HCT116 (cell line): ENCODE data around the gene ALOX5AP. TPM values are rescaled to one million over a fixed set of nuclear protein-coding genes. Genes with fewer than 3 reads are reported as not detected.

ENCODE experiments used
- ATAC-seq: fragments of 200-7000 bp; cut with Tn5 transposase; 2 replicates; pipeline ENCODE4 v1.9.1; 2020; ENCODE audit warnings: mild to moderate bottlenecking, moderate library complexity
- BruUV-seq: library from RNA; stranded (reverse); fragments of 400-500 nt; replicated peaks from 2 replicates; lab custom pipeline; 2021; lab: Mats Ljungman, UMichigan
- CTCF ChIA-PET: fragments of 300-600 bp; sonication (Branson Sonifier 250); formaldehyde crosslinking; loops from one replicate; lab custom pipeline; 2021; ENCODE audit warnings: antibody characterized with exemption; lab: Charles Lee
- POLR2A ChIA-PET: fragments of 300-600, 350-600 bp; sonication (Branson Sonifier 250); formaldehyde crosslinking; loops from one replicate; lab custom pipeline; 2021; ENCODE audit warnings: antibody characterized with exemption; lab: Charles Lee
- RAD21 ChIA-PET, 2 experiments: fragments of 300-600 bp; sonication (Branson Sonifier 250); formaldehyde crosslinking; loops; one replicate each; lab custom pipeline; 2023; ENCODE audit warnings: low total read pairs in 2 of 2; ENCODE audit not compliant: uncharacterized antibody in 2 of 2, unreplicated experiment in 2 of 2, low non-redundant PET in 1 of 2; lab: Charles Lee
- DNase-seq: peaks from one replicate; pipeline ENCODE4 v3.0.0-alpha.2; 2010; ENCODE audit warnings: low read depth, low spot score
- H2AFZ ChIP-seq: fragments of 200-600 bp; shearing (Covaris generic), sonication (generic); 2 replicates; pipeline ENCODE4 v1.6.1; 2017; ENCODE audit warnings: low read depth, mixed run types, mixed read lengths, antibody characterized with exemption, low read length; ENCODE audit not compliant: poor library complexity, severe bottlenecking
- H3K27ac ChIP-seq: 2 replicates; pipeline ENCODE4 v1.5.1; 2012; ENCODE audit warnings: low read depth, low read length
- H3K27me3 ChIP-seq: fragments of 200-600 bp; sonication (generic); 2 replicates; pipeline ENCODE4 v1.6.1; 2016; ENCODE audit warnings: mixed run types, low read length, mixed read lengths; ENCODE audit not compliant: insufficient read depth
- H3K36me3 ChIP-seq, 2 experiments: fragments of 200-500 bp in 1 of 2; fragments of 200-600 bp in 1 of 2; sonication (Bioruptor generic) in 1 of 2; sonication (generic) in 1 of 2; 2 replicates each; pipeline versions ENCODE4 v1.5.1 to v1.6.1; 2014 to 2016; ENCODE audit warnings: low read length in 2 of 2, inconsistent platforms in 1 of 2, mixed read lengths in 1 of 2, mixed run types in 1 of 2; ENCODE audit not compliant: insufficient read depth in 2 of 2, control insufficient read depth in 1 of 2
- H3K4me1 ChIP-seq, 2 experiments: fragments of 200-600 bp in 1 of 2; sonication (generic) in 1 of 2; 2 replicates each; pipeline versions ENCODE4 v1.5.1 to v1.6.1; 2012 to 2017; ENCODE audit warnings: low read length in 2 of 2, inconsistent platforms in 1 of 2, mild to moderate bottlenecking in 1 of 2, mixed read lengths in 1 of 2, mixed run types in 1 of 2, moderate library complexity in 1 of 2; ENCODE audit not compliant: insufficient read depth in 2 of 2, control insufficient read depth in 1 of 2
- H3K4me2 ChIP-seq: fragments of 200-600 bp; sonication (generic); 2 replicates; pipeline ENCODE4 v1.6.1; 2017; ENCODE audit warnings: mixed run types, low read length, mixed read lengths
- H3K4me3 ChIP-seq, 2 experiments: fragments of 200-600 bp in 1 of 2; sonication (generic) in 1 of 2; replicated peaks in 1 of 2; 2 replicates each; pipeline ENCODE4 v1.5.1; 2011 to 2016; ENCODE audit warnings: low read length in 2 of 2, control low read depth in 1 of 2, low read depth in 1 of 2, mild to moderate bottlenecking in 1 of 2, mixed read lengths in 1 of 2, mixed run types in 1 of 2
- H3K79me2 ChIP-seq: fragments of 200-600 bp; sonication (generic); 2 replicates; pipeline ENCODE4 v1.6.1; 2017; ENCODE audit warnings: mild to moderate bottlenecking, mixed run types, low read length, moderate library complexity, mixed read lengths; ENCODE audit not compliant: insufficient read depth
- H3K9ac ChIP-seq: fragments of 200-600 bp; sonication (generic); 2 replicates; pipeline ENCODE4 v1.6.1; 2016; ENCODE audit warnings: low read length, mixed read lengths
- H3K9me2 ChIP-seq: fragments of 200-600 bp; sonication (generic), shearing (Covaris generic); 2 replicates; pipeline ENCODE4 v1.6.1; 2017; ENCODE audit warnings: mixed run types, mild to moderate bottlenecking, moderate library complexity; ENCODE audit not compliant: insufficient read depth
- H3K9me3 ChIP-seq, 2 experiments: fragments of 200-500 bp in 1 of 2; fragments of 200-600 bp in 1 of 2; sonication (Bioruptor generic) in 1 of 2; sonication (generic) in 1 of 2; 2 replicates each; pipeline ENCODE4 v1.6.1; 2014 to 2017; ENCODE audit warnings: low read length in 2 of 2, mixed read lengths in 2 of 2, inconsistent platforms in 1 of 2, low read depth in 1 of 2, mild to moderate bottlenecking in 1 of 2, mixed run types in 1 of 2, moderate library complexity in 1 of 2; ENCODE audit not compliant: control insufficient read depth in 1 of 2, insufficient read depth in 1 of 2
- H4K20me1 ChIP-seq: fragments of 200-600 bp; sonication (generic), shearing (Covaris generic); 2 replicates; pipeline ENCODE4 v1.6.1; 2017; ENCODE audit warnings: mixed run types, mild to moderate bottlenecking, moderate library complexity; ENCODE audit not compliant: insufficient read depth
- CBX3 ChIP-seq: IDR thresholded peaks from 2 replicates; pipeline ENCODE4 v1.6.1; 2012; ENCODE audit warnings: low read depth
- EGR1 ChIP-seq: IDR thresholded peaks from 2 replicates; pipeline ENCODE4 v1.6.1; 2012; ENCODE audit warnings: low read depth
- ELF1 ChIP-seq: IDR thresholded peaks from 2 replicates; pipeline ENCODE4 v1.6.1; 2012; ENCODE audit warnings: low read depth, borderline replicate concordance
- EZH2phosphoT487 ChIP-seq: fragments of 200-600 bp; IDR thresholded peaks from 2 replicates; pipeline ENCODE4 v1.6.1; 2018; ENCODE audit warnings: antibody characterized with exemption, borderline replicate concordance
- FOSL1 ChIP-seq: IDR thresholded peaks from 2 replicates; pipeline ENCODE4 v1.6.1; 2012; ENCODE audit warnings: low read depth
- JUND ChIP-seq: IDR thresholded peaks from 2 replicates; pipeline ENCODE4 v1.6.1; 2012
- MAX ChIP-seq: IDR thresholded peaks from 2 replicates; pipeline ENCODE4 v1.6.1; 2012
- POLR2AphosphoS5 ChIP-seq: IDR thresholded peaks from 2 replicates; pipeline ENCODE4 v1.6.1; 2011; ENCODE audit warnings: mild to moderate bottlenecking, low read depth, low read length, moderate library complexity
- RAD21 ChIP-seq: IDR thresholded peaks from 2 replicates; pipeline ENCODE4 v1.6.1; 2012; ENCODE audit warnings: low read depth, mild to moderate bottlenecking
- SIN3A ChIP-seq: IDR thresholded peaks from 2 replicates; pipeline ENCODE4 v1.6.1; 2012; ENCODE audit warnings: low read depth
- SP1 ChIP-seq: IDR thresholded peaks from 2 replicates; pipeline ENCODE4 v1.6.1; 2012; ENCODE audit warnings: low read depth
- SRF ChIP-seq: IDR thresholded peaks from 2 replicates; pipeline ENCODE4 v1.6.1; 2012; ENCODE audit warnings: low read depth
- TCF7L2 ChIP-seq: IDR thresholded peaks from 2 replicates; pipeline ENCODE4 v1.7.0; 2011; ENCODE audit warnings: borderline replicate concordance, inconsistent platforms; ENCODE audit not compliant: insufficient read depth, insufficient read length; ENCODE audit errors: extremely low read depth
- YY1 ChIP-seq: IDR thresholded peaks from 2 replicates; pipeline ENCODE4 v1.6.1; 2011; ENCODE audit warnings: low read length, low read depth, moderate library complexity, mild to moderate bottlenecking; ENCODE audit not compliant: insufficient replicate concordance; ENCODE audit errors: extremely low read depth
- ZBTB33 ChIP-seq: IDR thresholded peaks from 2 replicates; pipeline ENCODE4 v1.6.1; 2011; ENCODE audit warnings: mild to moderate bottlenecking, low read length, moderate library complexity; ENCODE audit not compliant: insufficient replicate concordance; ENCODE audit errors: extremely low read depth
- ZFX ChIP-seq: fragments of 450-650 bp; IDR thresholded peaks from 2 replicates; pipeline ENCODE4 v1.6.1; 2017
- ZNF274 ChIP-seq: fragments of 200-500 bp; sonication (Bioruptor generic); IDR thresholded peaks from 2 replicates; pipeline ENCODE4 v1.6.1; 2014; ENCODE audit warnings: mild to moderate bottlenecking, low read depth, low read length, inconsistent platforms
- intact Hi-C: fragments of 100-400 bp; cut with micrococcal nuclease; formaldehyde crosslinking; loops from 2 replicates; pipeline ENCODE4 v1.10.0; 2022
- total RNA-seq: library from RNA; stranded (reverse); gene quantifications from one replicate; pipeline ENCODE4 v1.2.1, GENCODE V29; 2021; ENCODE audit not compliant: unreplicated experiment
- TF ChIP-seq, protein P1 (sequence below), 3 experiments: fragments of 200-600 bp in 1 of 3; sonication (generic) in 1 of 3; IDR thresholded peaks in 2 of 3; conservative IDR thresholded peaks in 1 of 3; 2 replicates each; pipeline ENCODE4 v1.5.1; 2012 to 2017; ENCODE audit warnings: low read depth in 2 of 3, low read length in 2 of 3, antibody characterized with exemption in 1 of 3, borderline replicate concordance in 1 of 3, control low read depth in 1 of 3, mild to moderate bottlenecking in 1 of 3, mixed read lengths in 1 of 3, mixed run types in 1 of 3, moderate library complexity in 1 of 3; ENCODE audit not compliant: insufficient read depth in 1 of 3
- TF ChIP-seq, protein P2 (sequence below): IDR thresholded peaks from 2 replicates; pipeline ENCODE4 v1.6.1; 2012; ENCODE audit warnings: low read depth
- TF ChIP-seq, protein P3 (sequence below): IDR thresholded peaks from 2 replicates; pipeline ENCODE4 v1.6.1; 2012

Gene ALOX5AP
- total RNA-seq, 1 experiment from 2014 or later = not detected

GRCh38 chr13:30787738-30788525 lies 52.6 kb downstream of the ALOX5AP start:
- H3K27ac ChIP-seq = no peak overlapping the region
- POLR2A ChIA-PET = no interaction called here
- no peaks in the 10 kb centered on the region for H3K9me3 ChIP-seq
- CTCF ChIA-PET = no interaction called here
- DNase-seq (no peak), ATAC-seq (no peak)
- no peak for TF ChIP-seq SRF
- TF ChIP-seq SIN3A = no peak
- TF ChIP-seq RAD21 = no peak
- no peak for TF ChIP-seq POLR2AphosphoS5
- TF ChIP-seq CBX3 = no peak
- TF ChIP-seq ZNF274 = no peak
- TF ChIP-seq, protein P1, sequence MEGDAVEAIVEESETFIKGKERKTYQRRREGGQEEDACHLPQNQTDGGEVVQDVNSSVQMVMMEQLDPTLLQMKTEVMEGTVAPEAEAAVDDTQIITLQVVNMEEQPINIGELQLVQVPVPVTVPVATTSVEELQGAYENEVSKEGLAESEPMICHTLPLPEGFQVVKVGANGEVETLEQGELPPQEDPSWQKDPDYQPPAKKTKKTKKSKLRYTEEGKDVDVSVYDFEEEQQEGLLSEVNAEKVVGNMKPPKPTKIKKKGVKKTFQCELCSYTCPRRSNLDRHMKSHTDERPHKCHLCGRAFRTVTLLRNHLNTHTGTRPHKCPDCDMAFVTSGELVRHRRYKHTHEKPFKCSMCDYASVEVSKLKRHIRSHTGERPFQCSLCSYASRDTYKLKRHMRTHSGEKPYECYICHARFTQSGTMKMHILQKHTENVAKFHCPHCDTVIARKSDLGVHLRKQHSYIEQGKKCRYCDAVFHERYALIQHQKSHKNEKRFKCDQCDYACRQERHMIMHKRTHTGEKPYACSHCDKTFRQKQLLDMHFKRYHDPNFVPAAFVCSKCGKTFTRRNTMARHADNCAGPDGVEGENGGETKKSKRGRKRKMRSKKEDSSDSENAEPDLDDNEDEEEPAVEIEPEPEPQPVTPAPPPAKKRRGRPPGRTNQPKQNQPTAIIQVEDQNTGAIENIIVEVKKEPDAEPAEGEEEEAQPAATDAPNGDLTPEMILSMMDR (IDR thresholded peaks at IDR 0.05 in 2 of 3, conservative IDR thresholded peaks at IDR 0.05 in 1 of 3; ENCODE audit: borderline replicate concordance in 1 of 3, insufficient read depth in 1 of 3, low read depth in 2 of 3, low read length in 2 of 3) = no peak
- no peak for TF ChIP-seq EZH2phosphoT487
- TF ChIP-seq ZBTB33 = no peak
- no peak for TF ChIP-seq TCF7L2
- no peak for TF ChIP-seq YY1
- TF ChIP-seq JUND = no peak
- TF ChIP-seq, protein P2, sequence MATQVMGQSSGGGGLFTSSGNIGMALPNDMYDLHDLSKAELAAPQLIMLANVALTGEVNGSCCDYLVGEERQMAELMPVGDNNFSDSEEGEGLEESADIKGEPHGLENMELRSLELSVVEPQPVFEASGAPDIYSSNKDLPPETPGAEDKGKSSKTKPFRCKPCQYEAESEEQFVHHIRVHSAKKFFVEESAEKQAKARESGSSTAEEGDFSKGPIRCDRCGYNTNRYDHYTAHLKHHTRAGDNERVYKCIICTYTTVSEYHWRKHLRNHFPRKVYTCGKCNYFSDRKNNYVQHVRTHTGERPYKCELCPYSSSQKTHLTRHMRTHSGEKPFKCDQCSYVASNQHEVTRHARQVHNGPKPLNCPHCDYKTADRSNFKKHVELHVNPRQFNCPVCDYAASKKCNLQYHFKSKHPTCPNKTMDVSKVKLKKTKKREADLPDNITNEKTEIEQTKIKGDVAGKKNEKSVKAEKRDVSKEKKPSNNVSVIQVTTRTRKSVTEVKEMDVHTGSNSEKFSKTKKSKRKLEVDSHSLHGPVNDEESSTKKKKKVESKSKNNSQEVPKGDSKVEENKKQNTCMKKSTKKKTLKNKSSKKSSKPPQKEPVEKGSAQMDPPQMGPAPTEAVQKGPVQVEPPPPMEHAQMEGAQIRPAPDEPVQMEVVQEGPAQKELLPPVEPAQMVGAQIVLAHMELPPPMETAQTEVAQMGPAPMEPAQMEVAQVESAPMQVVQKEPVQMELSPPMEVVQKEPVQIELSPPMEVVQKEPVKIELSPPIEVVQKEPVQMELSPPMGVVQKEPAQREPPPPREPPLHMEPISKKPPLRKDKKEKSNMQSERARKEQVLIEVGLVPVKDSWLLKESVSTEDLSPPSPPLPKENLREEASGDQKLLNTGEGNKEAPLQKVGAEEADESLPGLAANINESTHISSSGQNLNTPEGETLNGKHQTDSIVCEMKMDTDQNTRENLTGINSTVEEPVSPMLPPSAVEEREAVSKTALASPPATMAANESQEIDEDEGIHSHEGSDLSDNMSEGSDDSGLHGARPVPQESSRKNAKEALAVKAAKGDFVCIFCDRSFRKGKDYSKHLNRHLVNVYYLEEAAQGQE = no peak
- no peak for TF ChIP-seq ZFX
- no peak for TF ChIP-seq ELF1
- no peak for TF ChIP-seq EGR1
- no peak for TF ChIP-seq SP1
- TF ChIP-seq FOSL1 = no peak
- no peak for TF ChIP-seq MAX
- TF ChIP-seq, protein P3, sequence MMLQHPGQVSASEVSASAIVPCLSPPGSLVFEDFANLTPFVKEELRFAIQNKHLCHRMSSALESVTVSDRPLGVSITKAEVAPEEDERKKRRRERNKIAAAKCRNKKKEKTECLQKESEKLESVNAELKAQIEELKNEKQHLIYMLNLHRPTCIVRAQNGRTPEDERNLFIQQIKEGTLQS = no peak
- H2AFZ ChIP-seq = no peak overlapping the region
- peaks cover 11 to 15% of the 10 kb centered on the region in 2 experiments for H3K4me1 ChIP-seq
- intact Hi-C loops = no loop called here
- no peaks in the 10 kb centered on the region for H4K20me1 ChIP-seq
- RAD21 ChIA-PET = no interaction called here
- H3K36me3 ChIP-seq = no peaks in the 10 kb centered on the region
- no peaks in the 10 kb centered on the region for H3K79me2 ChIP-seq
- H3K9ac ChIP-seq = no peak overlapping the region
- H3K27me3 ChIP-seq = no peaks in the 10 kb centered on the region; the same call in 1 of the 2 replicates
- no peak overlapping the region for H3K4me2 ChIP-seq
- no peak overlapping the region for H3K4me3 ChIP-seq
- H3K9me2 ChIP-seq = no peaks in the 10 kb centered on the region
- BruUV-seq = no TSS peak
